Measurements from ENCODE around the gene IDE.
"Not testable (repeated sequence)": the region's sequence is repeated elsewhere in the genome, so short reads cannot be mapped to it uniquely, and the experiment has no call there.

Gene IDE

GRCh38 chr10:92408017-92408361 lies 165.9 kb downstream of the IDE start:
- no peak for TF ChIP-seq SUZ12 (IDR thresholded peaks at IDR 0.05; ENCODE audit: extremely low read depth, insufficient read depth, insufficient read length)
- no peak for TF ChIP-seq ZNF274 (IDR thresholded peaks at IDR 0.05; ENCODE audit: low read depth, low read length)
- no peak for TF ChIP-seq YY1 (IDR thresholded peaks at IDR 0.05; ENCODE audit: insufficient read depth, insufficient read length)
- no peak overlapping the region for H3K4me3 ChIP-seq (ENCODE audit: insufficient read length, low read depth)
- H3K4me1 ChIP-seq (ENCODE audit: insufficient read depth, insufficient read length), result no peaks in the 10 kb centered on the region
- H3K9ac ChIP-seq (ENCODE audit: insufficient read length, low read depth), result no peak overlapping the region
- no peak for DNase-seq (ENCODE audit: low read depth, low spot score)
- H3K36me3 ChIP-seq (ENCODE audit: insufficient read depth, insufficient read length, low read length), result no peaks in the 10 kb centered on the region
- no peaks in the 10 kb centered on the region for H3K9me3 ChIP-seq (ENCODE audit: insufficient read depth, low read length)
- no peaks in the 10 kb centered on the region for H3K27me3 ChIP-seq (ENCODE audit: insufficient read depth, insufficient read length)

DNA sequence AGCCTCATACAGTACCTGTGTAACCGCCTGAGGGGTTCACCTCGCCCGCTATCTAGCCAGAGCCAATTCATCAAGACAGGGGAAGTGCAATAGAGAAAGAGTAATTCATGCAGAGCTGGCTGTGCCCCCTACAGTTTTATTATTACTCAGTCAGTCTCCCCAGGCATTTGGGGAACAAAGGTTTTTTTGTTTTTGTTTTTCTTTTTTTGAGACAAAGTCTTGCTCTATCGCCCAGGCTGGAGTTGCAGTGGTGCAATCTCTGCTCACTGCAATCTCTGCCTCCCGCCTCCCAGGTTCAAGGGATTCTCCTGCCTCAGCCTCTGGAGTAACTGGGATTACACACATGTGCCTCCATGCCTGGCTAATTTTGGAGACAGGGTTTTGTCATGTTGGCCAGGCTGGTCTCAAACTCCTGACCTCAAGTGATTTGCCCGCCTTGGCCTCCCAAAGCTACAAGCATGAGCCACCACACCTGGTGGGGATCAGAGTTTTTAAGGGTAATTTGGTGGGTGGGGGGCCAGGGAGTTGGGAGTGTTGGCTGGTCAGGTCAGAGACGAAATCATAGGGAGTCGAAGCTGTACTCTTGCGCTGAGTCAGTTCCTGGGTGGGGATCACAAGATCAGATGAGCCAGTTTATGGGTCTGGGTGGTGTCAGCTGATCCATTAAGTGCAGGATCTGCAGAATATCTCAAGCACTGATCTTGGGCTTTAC lies 166.4 kb downstream of the IDE start:
- Histone ChIP-seq H3K9me3 (ENCODE audit: insufficient read depth, low read length) (no peaks in the 10 kb centered on the region), H3K27me3 (ENCODE audit: insufficient read depth, insufficient read length) (no peaks in the 10 kb centered on the region), H3K9ac (ENCODE audit: insufficient read length, low read depth) (no peak overlapping the region), H3K4me1 (ENCODE audit: insufficient read depth, insufficient read length) (no peaks in the 10 kb centered on the region), H3K4me3 (ENCODE audit: insufficient read length, low read depth) (no peak overlapping the region), H3K36me3 (ENCODE audit: insufficient read depth, insufficient read length, low read length) (no peaks in the 10 kb centered on the region)
- TF ChIP-seq ZNF274 (IDR thresholded peaks at IDR 0.05; ENCODE audit: low read depth, low read length), result no peak
- no peak for TF ChIP-seq SUZ12 (IDR thresholded peaks at IDR 0.05; ENCODE audit: extremely low read depth, insufficient read depth, insufficient read length)
- TF ChIP-seq YY1 (IDR thresholded peaks at IDR 0.05; ENCODE audit: insufficient read depth, insufficient read length), result no peak
- DNase-seq (ENCODE audit: low read depth, low spot score), result no peak

GRCh38 chr10:92405419-92405924 lies 168.4 kb downstream of the IDE start:
- no peaks in the 10 kb centered on the region for H3K9me3 ChIP-seq (ENCODE audit: insufficient read depth, low read length)
- no peak for TF ChIP-seq SUZ12 (IDR thresholded peaks at IDR 0.05; ENCODE audit: extremely low read depth, insufficient read depth, insufficient read length)
- no peak for TF ChIP-seq ZNF274 (IDR thresholded peaks at IDR 0.05; ENCODE audit: low read depth, low read length)
- TF ChIP-seq YY1 (IDR thresholded peaks at IDR 0.05; ENCODE audit: insufficient read depth, insufficient read length), result no peak
- no peaks in the 10 kb centered on the region for H3K27me3 ChIP-seq (ENCODE audit: insufficient read depth, insufficient read length)
- no peaks in the 10 kb centered on the region for H3K36me3 ChIP-seq (ENCODE audit: insufficient read depth, insufficient read length, low read length)
- no peak overlapping the region for H3K4me3 ChIP-seq (ENCODE audit: insufficient read length, low read depth)
- no peak for DNase-seq (ENCODE audit: low read depth, low spot score)
- no peaks in the 10 kb centered on the region for H3K4me1 ChIP-seq (ENCODE audit: insufficient read depth, insufficient read length)
- H3K9ac ChIP-seq (ENCODE audit: insufficient read length, low read depth), result no peak overlapping the region

DNA sequence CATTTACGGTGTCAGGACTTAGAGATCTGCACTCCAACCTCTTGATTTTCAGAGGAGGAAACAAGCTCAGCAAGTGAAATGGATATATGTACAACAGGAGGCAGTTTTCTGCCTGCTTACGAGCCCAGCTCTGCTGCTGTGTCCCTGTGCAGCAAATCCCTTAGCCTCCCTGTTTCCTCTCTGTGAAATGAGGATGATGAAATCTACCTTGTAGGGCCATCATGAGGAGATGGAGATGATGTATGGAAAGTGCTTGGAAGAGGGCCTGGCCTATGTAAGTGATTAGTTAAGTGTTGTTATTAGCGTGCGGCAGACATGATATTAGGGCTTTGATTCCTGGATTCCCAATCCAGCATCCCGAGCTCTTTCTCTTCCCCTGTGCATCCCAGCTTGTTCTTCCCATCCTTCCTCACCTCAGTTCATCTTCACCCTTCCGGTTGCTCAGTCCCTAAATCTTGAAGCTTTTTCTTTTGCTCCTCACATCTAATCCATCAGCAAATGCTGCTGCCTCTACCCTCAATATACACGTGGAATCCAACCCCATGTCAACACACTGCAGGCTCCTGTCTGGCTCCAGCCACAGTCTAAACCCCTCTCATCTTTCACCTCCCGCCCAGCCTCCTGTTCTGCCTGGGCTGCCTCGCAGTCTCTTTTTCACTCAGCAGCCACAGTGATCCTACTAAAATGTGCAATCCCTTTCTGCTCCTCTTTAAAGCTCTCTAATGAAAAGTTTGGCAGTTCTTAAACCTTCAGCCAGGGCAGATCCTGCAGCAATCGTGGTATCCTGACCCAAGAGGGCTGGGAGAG lies 169.1 kb downstream of the IDE start:
- Histone ChIP-seq H3K4me3 (ENCODE audit: insufficient read length, low read depth) (no peak overlapping the region), H3K9ac (ENCODE audit: insufficient read length, low read depth) (no peak overlapping the region), H3K9me3 (ENCODE audit: insufficient read depth, low read length) (no peaks in the 10 kb centered on the region), H3K27me3 (ENCODE audit: insufficient read depth, insufficient read length) (no peaks in the 10 kb centered on the region), H3K4me1 (ENCODE audit: insufficient read depth, insufficient read length) (no peaks in the 10 kb centered on the region), H3K36me3 (ENCODE audit: insufficient read depth, insufficient read length, low read length) (no peaks in the 10 kb centered on the region)
- TF ChIP-seq SUZ12 (IDR thresholded peaks at IDR 0.05; ENCODE audit: extremely low read depth, insufficient read depth, insufficient read length), result no peak
- no peak for TF ChIP-seq YY1 (IDR thresholded peaks at IDR 0.05; ENCODE audit: insufficient read depth, insufficient read length)
- no peak for TF ChIP-seq ZNF274 (IDR thresholded peaks at IDR 0.05; ENCODE audit: low read depth, low read length)
- DNase-seq (ENCODE audit: low read depth, low spot score), result no peak

DNA sequence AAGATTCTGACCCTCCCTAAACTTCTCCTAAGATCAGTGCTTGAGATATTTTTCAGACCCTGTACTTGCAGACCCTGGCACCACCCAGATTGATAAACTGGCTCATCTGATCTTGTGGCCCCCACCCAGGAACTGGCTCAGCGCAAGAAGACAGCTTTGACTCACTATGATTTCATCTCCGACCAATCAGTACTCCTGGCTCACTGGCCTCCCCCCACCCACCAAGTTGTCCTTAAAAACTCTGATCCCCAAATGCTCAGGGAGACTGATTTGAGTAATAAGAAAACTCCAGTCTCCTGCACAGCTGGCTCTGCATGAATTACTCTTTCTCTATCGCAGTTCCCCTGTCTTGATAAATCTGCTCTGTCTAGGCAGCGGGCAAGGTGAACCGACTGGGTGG lies 171.7 kb downstream of the IDE start:
- H3K36me3 ChIP-seq (ENCODE audit: insufficient read depth, insufficient read length, low read length); H3K4me1 ChIP-seq (ENCODE audit: insufficient read depth, insufficient read length); DNase-seq (ENCODE audit: low read depth, low spot score); H3K27me3 ChIP-seq (ENCODE audit: insufficient read depth, insufficient read length); H3K4me3 ChIP-seq (ENCODE audit: insufficient read length, low read depth); H3K9ac ChIP-seq (ENCODE audit: insufficient read length, low read depth); H3K9me3 ChIP-seq (ENCODE audit: insufficient read depth, low read length): not testable (repeated sequence)

All from NT2/D1 (cell line).